ENCODE measurements around the gene EEF2KMT.
"Not testable (repeated sequence)": the region's sequence is repeated elsewhere in the genome, so short reads cannot be mapped to it uniquely, and the experiment has no call there.

GRCh38 chr16:5088936-5089335 is 8.7 kb downstream of the EEF2KMT start:
- TF ChIP-seq CTCF (IDR thresholded peaks at IDR 0.05); POLR2A (IDR thresholded peaks at IDR 0.05; ENCODE audit: low read depth); POLR2AphosphoS5 (IDR thresholded peaks at IDR 0.05): not testable (repeated sequence)
